Epithelial cell of proximal tubule (primary cell): ENCODE results near the gene KIAA0319L. TPM values are rescaled to one million over a fixed set of nuclear protein-coding genes. Genes with fewer than 3 reads are reported as not detected.

ENCODE experiments used
- DNase-seq: peaks from one replicate; pipeline ENCODE4 v3.0.0-alpha.2; 2011; ENCODE audit warnings: low read depth
- H3K4me3 ChIP-seq: 2 replicates; pipeline ENCODE4 v1.5.1; 2011; ENCODE audit warnings: low read depth, mild to moderate bottlenecking, low read length
- CTCF ChIP-seq: conservative IDR thresholded peaks from 2 replicates; pipeline ENCODE4 v1.5.1; 2012; ENCODE audit warnings: low read depth, mild to moderate bottlenecking, low read length
- total RNA-seq: library from RNA; depleted of rRNA; stranded (reverse); fragments of >200 nt; gene quantifications from 2 replicates; pipeline ENCODE4 v1.2.3, GENCODE V29; 2015

The KIAA0319L gene
- total RNA-seq, 1 donor from 2014 or later = 45.7 TPM

GRCh38 chr1:35557611-35558373 is 589 bp upstream of the KIAA0319L start, which contains the start of gene NCDN:
TSS of gene NCDN (plus strand) at chr1:35557799. CDS start at chr1:35558191, 392 bp downstream.
- peak; percentile 51 for DNase-seq
- H3K4me3 ChIP-seq = peak within 1 kb of the TSS; percentile 84
- TF ChIP-seq CTCF = no peak

- DNase-seq = no peak
- H3K4me3 ChIP-seq = peak overlapping the region; percentile 84
- no peak for TF ChIP-seq CTCF
Measured at GRCh38 chr1:35556484-35557117, 602 bp downstream of the KIAA0319L start.

- H3K4me3 ChIP-seq = peak overlapping the region; percentile 84
- DNase-seq = peak; percentile 42
- no peak for TF ChIP-seq CTCF
Measured at GRCh38 chr1:35555601-35556477, 1.4 kb downstream of the KIAA0319L start.

GRCh38 chr1:35555212-35555584 is 2.0 kb downstream of the KIAA0319L start:
- no peak overlapping the region for H3K4me3 ChIP-seq
- no peak for DNase-seq
- no peak for TF ChIP-seq CTCF

- no peak for DNase-seq
- no peak for TF ChIP-seq CTCF
- H3K4me3 ChIP-seq = no peak overlapping the region
Measured at GRCh38 chr1:35554266-35555211, 2.7 kb downstream of the KIAA0319L start.

GRCh38 chr1:35553851-35554250 is 3.4 kb downstream of the KIAA0319L start:
- no peak for DNase-seq
- TF ChIP-seq CTCF = no peak
- no peak overlapping the region for H3K4me3 ChIP-seq
